Measurements from ENCODE around the gene MID1. TPM values are rescaled to one million over a fixed set of nuclear protein-coding genes. Genes with fewer than 3 reads are reported as not detected.

MID1 gene
- total and polyA plus RNA-seq, 4 donors, result 4.3 to 25.8 (median 12.9) TPM

- Histone ChIP-seq H3K27me3 (ENCODE audit: control insufficient read depth in 3 of 3, insufficient read depth in 3 of 3, low read length in 2 of 3) (peaks cover 0 to 33% (median 16%) of the 10 kb centered on the region in 3 donors), H3K4me3 (no peak overlapping the region), H3K9me3 (ENCODE audit: control insufficient read depth in 4 of 4, insufficient read depth in 3 of 4, low read length in 3 of 4) (peaks cover 0 to 3% (median under 1%) of the 10 kb centered on the region in 4 donors), H3K36me3 (ENCODE audit: control insufficient read depth in 4 of 4, insufficient read depth in 4 of 4, low read length in 4 of 4) (no peaks in the 10 kb centered on the region), H3K27ac (ENCODE audit: low read depth in 1 of 2, low read length in 1 of 2) (no peak overlapping the region), H3K9ac (ENCODE audit: insufficient read depth in 1 of 2, low read length in 2 of 2) (no peak overlapping the region), H3K4me1 (ENCODE audit: control insufficient read depth in 5 of 5, insufficient read depth in 5 of 5, low read length in 5 of 5) (peaks cover 0 to 13% (median 1%) of the 10 kb centered on the region in 5 donors)
- DNase-seq (no peak), ATAC-seq (ENCODE audit: insufficient read depth, low FRiP score) (no peak)
- WGBS, 2 donors, result 50 to 79% methylated on average over 10 of the region's 10 CpGs
- no peak for TF ChIP-seq CTCF (IDR thresholded peaks at IDR 0.05; ENCODE audit: control extremely low read depth, extremely low read depth)
Observed at GRCh38 chrX:10617186-10617998, 3.0 kb downstream of the MID1 start.

GRCh38 chrX:10615931-10616774 lies 4.2 kb downstream of the MID1 start:
- peak; percentile 46 to 75 (median 72) for DNase-seq
- Histone ChIP-seq H3K27ac (ENCODE audit: low read depth in 1 of 2, low read length in 1 of 2) (no peak overlapping the region), H3K9ac (ENCODE audit: insufficient read depth in 1 of 2, low read length in 2 of 2) (no peak overlapping the region), H3K4me1 (ENCODE audit: control insufficient read depth in 5 of 5, insufficient read depth in 5 of 5, low read length in 5 of 5) (peaks cover 0 to 24% (median 1%) of the 10 kb centered on the region in 5 donors), H3K36me3 (ENCODE audit: control insufficient read depth in 4 of 4, insufficient read depth in 4 of 4, low read length in 4 of 4) (no peaks in the 10 kb centered on the region), H3K9me3 (ENCODE audit: control insufficient read depth in 4 of 4, insufficient read depth in 3 of 4, low read length in 3 of 4) (peaks cover 0 to 3% (median under 1%) of the 10 kb centered on the region in 4 donors), H3K4me3 (no peak overlapping the region), H3K27me3 (ENCODE audit: control insufficient read depth in 3 of 3, insufficient read depth in 3 of 3, low read length in 2 of 3) (peaks cover 0 to 24% (median 16%) of the 10 kb centered on the region in 3 donors)
- no peak for ATAC-seq (ENCODE audit: insufficient read depth, low FRiP score)
- peak; percentile 13 for TF ChIP-seq CTCF (IDR thresholded peaks at IDR 0.05; ENCODE audit: control extremely low read depth, extremely low read depth)
- 36 to 40% methylated on average over 14 of the region's 14 CpGs for WGBS, 2 donors

- TF ChIP-seq CTCF (IDR thresholded peaks at IDR 0.05; ENCODE audit: control extremely low read depth, extremely low read depth), result no peak
- Histone ChIP-seq H3K27ac (ENCODE audit: low read depth in 1 of 2, low read length in 1 of 2) (no peak overlapping the region), H3K4me3 (no peak overlapping the region), H3K36me3 (ENCODE audit: control insufficient read depth in 4 of 4, insufficient read depth in 4 of 4, low read length in 4 of 4) (no peaks in the 10 kb centered on the region), H3K9ac (ENCODE audit: insufficient read depth in 1 of 2, low read length in 2 of 2) (no peak overlapping the region), H3K4me1 (ENCODE audit: control insufficient read depth in 5 of 5, insufficient read depth in 5 of 5, low read length in 5 of 5) (peaks cover 0 to 33% (median 0%) of the 10 kb centered on the region in 5 donors), H3K9me3 (ENCODE audit: control insufficient read depth in 4 of 4, insufficient read depth in 3 of 4, low read length in 3 of 4) (peaks cover 0 to 1% (median 0%) of the 10 kb centered on the region in 4 donors), H3K27me3 (ENCODE audit: control insufficient read depth in 3 of 3, insufficient read depth in 3 of 3, low read length in 2 of 3) (peaks cover 0 to 20% (median 12%) of the 10 kb centered on the region in 3 donors)
- DNase-seq, result peak in 1 of 3 donors; percentile 26
- WGBS, 2 donors, result 62 to 76% methylated on average over 4 of the region's 4 CpGs
- no peak for ATAC-seq (ENCODE audit: insufficient read depth, low FRiP score)
Observed at GRCh38 chrX:10612215-10612614, 8.2 kb downstream of the MID1 start.
